Left renal pelvis (tissue), 4 donors: Measurements from ENCODE around the gene POTEB3. TPM values are rescaled to one million over a fixed set of nuclear protein-coding genes. Genes with fewer than 3 reads are reported as not detected.
"Not testable (repeated sequence)": the region's sequence is repeated elsewhere in the genome, so short reads cannot be mapped to it uniquely, and the experiment has no call there.

Experiments
- DNase-seq, 4 donors: peaks; one replicate each; pipeline ENCODE4 v3.0.0-alpha.2; 2013; ENCODE audit warnings: low read depth in 4 of 4, low spot score in 3 of 4
- polyA plus RNA-seq, 4 donors: library from polyadenylated mRNA; unstranded; fragments of 120-200 nt; gene quantifications; one replicate each; pipeline ENCODE4 v1.2.1, GENCODE V29; 2013; ENCODE audit not compliant: insufficient read length in 4 of 4

Gene POTEB3
- not detected for polyA plus RNA-seq

DNA sequence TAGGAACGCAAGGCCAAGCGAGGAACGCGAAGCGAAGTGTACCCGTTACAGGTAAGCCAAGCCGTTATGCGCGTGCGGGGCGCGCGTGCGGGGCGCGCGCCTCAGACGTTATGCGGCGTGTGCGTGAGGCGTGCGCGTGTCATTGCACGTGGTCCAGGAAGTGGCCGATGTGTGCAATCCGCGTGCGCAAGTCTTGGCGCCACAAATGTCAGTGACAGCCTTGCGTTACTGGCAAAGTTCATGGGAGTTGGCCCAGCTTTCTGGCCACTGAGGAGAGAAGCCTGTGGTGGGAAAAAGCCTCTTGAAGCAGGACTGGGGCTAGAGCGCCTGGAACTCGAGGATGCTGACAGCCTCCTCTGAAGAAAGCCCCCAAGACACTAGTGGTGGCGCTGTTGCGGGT, at the start of gene POTEB3:
Gene POTEB3, minus strand, starts transcription at position 101 of the 400 bp plus-strand sequence. CDS start 488 bp downstream, outside the sequence.
- not testable (repeated sequence) for DNase-seq

DNA sequence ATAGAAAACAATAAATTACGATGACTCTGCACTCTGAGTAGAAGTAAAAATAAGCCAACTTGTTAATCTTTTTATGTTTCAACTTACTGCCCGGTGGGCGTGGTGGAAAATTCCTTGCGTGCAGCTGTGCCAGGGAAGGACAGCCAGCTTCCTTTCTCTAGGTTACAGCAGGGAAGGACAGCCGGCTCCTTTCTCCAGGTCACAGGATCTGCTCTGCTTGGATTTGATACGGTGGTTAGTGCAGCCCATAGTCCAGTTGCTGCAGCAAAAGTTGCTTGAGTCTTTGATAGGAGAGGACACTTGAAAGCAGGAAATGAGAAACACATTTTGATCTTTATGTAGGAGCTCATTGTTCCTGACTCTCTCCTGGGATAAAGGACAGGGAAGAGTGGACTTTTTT, 13.4 kb upstream of the POTEB3 start:
- DNase-seq = not testable (repeated sequence)

DNA sequence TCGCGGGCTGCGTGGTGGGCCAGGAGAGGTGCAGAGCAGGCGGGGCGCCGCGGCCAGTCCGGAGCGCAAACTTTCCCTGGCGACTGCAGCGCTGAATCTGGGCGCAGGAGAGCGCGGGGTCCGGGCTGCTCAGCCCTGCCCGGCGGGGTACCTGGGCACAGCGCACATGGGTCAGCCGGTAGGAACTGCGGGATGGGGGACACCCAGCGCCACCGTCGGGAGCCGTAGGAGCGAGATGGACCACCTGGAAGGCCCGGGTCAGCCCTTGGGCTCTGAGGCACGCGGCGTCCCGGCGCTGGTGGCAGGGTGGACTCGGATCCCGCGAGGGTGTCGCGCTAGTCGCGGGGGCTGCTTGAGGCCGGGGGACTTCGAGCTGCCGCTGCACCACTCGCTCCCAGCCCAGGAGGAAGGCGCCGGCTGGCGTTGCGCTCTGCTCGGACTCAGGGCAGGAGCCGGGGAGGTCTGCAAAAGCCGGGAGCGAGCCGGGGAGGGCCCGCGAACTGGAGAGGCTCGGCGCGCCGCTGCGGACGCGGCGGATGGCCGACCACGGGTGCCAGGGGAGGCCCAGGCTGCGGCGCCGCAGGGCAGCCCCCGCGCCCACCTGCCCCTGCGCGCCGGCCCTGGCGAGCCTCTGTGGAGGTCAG, 11.7 kb upstream of the POTEB3 start:
- DNase-seq = not testable (repeated sequence)

DNA sequence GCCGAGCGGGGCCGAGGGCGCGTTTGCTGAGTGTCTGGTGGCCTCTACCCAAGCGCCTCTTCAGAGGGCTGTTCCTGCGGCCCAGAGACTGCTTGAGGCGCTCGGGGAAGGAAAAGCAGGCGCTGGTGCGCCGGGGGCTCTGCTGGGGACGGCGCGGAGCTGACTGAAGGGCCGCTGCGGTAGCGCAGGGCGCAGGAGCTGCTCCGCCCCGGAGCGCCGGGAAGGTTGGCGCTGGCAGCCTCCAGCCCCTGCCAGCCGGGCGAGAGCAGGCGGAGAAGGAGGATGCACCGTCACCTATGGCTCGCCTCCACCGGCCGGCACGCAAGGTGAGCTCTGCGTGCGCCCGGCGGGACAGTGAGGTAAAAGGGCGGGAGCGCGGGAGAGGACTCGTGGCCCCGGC, 11.2 kb upstream of the POTEB3 start:
- DNase-seq = not testable (repeated sequence)

DNA sequence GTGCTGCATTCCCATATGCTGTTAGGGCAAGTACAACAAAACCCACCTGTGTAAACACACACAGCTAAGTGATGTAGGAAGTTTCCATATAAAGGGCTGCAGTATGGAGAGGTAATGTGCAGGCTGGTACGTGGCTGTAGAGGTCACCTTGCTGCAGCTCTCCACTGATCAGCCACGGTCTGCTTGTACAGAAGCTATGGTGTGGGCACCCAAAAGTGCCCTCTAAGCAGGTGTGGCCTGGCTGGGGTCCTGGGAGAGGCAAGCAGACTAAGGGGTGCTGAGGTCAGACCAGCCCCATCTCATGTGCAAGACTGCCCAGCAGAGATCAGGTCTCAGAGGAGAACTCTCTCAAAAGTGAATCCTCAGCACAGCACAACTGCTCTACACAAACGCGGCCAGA, 32.9 kb downstream of the POTEB3 start:
- DNase-seq = not testable (repeated sequence)

DNA sequence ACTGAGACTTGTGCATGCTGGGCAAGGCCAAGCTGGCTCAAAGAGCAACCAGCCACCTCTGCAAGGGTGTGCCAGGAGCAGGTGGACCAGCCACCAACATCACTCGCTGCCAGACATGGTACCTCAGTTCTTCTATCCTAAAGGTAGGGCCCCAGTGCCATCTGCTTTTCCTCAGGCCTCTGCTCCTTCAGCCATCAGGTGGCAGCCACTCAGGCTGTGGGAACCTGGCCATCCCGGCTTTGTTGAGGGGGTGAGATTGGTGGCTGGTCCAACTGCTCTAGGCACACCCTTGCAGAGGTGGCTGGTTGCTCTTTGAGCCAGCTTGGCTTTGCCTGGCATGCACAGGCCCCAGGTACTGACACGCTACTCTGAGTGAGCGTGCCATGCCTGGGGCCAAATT, 38.8 kb downstream of the POTEB3 start:
- DNase-seq = not testable (repeated sequence)

DNA sequence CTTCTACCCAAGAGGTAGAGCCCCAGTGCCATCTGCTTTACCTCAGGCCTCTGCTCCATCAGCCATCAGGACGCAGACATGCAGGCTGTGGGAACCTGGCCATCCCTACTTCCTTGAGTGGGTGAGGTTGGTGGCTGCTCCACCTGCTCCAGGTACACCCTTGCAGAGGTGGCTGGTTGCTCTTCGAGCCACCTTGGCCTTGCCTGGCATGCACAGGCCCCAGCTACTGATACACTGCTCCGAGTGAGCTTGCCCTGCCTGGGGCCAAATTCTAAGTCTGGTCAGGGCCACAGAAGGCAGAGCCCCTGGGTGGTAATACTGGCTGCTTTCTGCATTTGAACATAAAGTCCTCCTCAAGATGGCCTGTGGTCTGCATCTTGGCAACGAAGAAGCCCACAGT, 41.2 kb downstream of the POTEB3 start:
- DNase-seq = not testable (repeated sequence)

DNA sequence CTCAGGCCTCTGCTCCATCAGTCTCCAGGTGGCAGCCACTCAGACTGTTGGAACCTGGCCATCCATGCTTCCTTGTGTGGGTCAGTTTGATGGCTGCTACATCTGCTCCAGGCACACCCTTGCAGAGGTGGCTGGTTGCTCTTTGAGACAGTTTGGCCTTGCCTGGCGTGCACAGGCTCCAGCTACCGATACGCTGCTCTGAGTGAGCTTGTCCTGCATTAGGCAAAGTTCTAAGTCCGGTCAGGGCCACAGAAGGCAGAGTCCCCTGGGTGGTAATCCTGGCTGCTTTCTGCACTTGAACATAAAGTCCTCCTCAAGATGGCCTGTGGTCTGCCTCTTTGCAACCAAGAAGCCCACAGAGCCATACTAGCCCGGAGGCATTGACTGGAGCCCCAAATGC, 41.8 kb downstream of the POTEB3 start:
- not testable (repeated sequence) for DNase-seq

DNA sequence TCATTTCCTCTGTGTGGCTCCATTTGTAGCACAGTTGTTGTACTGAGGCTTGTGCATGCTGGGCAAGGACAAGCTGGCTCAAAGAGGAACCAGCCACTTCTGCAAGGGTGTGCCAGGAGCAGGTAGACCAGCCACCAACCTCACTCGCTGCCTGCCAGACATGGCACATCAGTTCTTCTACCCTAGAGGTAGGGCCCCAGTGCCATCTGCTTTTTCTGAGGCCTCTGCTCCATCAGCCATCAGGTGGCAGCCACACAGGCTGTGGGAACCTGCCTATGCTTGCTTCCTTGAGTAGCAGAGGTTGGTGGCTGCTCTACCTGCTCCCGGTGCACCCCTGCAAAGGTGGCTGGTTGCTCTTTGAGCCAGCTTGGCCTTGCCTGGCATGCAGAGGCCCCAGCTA, 42.6 kb downstream of the POTEB3 start:
- not testable (repeated sequence) for DNase-seq

DNA sequence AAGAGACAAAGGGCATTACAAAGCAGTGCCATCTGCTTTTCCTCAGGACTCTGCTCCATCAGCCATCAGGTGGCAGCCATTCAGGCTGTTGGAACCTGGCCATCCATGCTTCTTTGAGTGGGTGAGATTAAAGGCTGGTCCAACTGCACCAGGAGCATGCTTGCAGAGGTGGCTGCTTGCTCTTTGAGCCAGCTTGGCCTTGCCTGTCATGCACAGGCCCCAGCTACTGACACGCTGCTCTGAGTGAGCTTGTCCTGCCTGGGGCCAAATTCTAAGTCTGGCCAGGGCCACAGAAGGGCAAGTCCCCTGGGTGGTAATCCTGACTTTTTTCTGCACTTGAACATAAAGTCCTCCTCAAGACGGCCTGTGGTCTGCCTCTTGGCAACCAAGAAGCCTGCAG, 43.1 kb downstream of the POTEB3 start:
- DNase-seq = not testable (repeated sequence)

DNA sequence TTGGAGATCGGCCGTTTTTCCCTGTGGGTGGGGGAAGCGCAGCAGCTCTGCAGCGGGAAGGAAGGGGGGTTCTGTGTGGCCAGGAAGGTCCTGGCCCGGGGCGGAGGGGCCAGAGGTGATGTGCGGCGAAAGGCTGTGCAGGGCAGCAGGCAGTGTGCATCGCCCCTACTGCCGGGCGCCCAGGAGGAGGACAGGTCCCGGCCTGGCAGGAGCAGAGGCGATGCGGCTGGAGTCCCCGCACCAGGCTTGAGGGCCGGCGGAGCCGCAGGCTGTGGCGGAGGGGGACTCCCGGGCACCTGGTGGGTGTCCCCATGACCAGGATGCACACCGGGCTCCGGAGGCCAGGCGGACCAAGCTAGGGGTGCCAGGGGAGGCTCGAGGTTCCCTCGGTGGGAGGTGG, 54.3 kb downstream of the POTEB3 start:
- DNase-seq = not testable (repeated sequence)

DNA sequence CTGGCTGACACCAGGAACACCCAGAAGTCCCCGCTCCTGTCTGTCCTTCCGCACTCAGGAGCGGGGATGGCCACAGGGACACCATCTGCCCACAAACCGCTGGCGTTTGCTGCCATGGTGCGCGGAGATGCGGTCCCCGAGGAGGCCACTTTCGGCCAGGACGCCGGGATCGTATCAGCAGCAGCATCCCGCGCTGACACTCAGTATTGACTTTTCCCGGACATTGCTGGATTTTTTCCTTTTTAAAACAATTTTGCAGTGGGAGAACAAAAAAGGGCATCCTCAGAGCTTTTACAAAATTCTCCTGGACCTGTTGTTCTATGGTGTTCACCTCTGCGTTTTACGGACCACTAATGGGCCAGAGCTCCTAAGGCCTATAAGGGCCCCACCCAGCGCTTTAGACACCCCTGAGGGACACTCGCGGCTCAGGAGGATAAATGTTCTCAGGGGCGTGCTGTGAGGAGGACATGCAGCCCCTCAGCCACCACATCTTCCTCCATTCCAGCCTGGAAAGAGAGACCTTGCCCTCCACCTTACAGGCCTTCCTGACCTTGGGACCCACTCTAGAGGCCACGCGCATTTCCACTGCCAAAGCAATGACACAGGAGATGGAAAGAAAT, 56.3 kb downstream of the POTEB3 start:
- DNase-seq = not testable (repeated sequence)

DNA sequence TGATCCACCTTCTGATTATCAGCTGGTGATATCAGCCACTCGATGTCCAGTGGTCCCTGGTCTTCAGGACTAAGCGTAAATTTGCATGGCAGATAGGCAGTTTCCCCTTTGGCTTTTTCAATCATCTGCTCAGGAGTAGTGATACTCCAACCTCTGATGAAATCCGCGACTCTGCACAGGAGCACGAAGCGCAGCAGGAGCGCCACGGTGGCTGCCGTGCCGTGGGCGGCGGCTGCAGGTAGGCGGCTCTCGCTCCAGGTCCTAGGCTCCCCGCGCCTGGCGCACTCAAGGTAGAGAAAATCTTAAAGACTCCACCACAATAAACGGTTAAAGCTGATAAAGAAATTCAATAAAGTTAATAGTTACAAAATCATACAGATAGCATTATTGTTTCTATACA, 66.6 kb downstream of the POTEB3 start:
- DNase-seq = not testable (repeated sequence)

DNA sequence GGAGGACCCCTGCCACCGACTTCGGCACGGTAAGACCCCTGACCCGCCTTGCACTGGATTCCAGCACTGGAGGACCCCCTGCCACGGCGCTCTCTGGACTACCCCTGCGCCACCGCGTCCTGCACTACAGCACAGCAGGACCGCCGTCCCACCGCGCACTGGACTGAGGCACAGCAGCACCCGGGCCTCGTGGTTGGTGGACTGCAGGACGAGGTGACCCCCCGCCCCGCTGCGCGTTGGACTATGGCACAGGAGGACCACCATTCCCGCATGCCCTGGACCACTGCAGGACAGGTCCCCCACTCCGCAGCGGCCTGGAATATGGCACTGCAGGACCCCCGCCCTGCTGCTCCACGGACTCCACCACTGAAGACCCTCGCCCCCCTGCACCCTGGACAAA, 71.1 kb downstream of the POTEB3 start:
- DNase-seq = not testable (repeated sequence)

DNA sequence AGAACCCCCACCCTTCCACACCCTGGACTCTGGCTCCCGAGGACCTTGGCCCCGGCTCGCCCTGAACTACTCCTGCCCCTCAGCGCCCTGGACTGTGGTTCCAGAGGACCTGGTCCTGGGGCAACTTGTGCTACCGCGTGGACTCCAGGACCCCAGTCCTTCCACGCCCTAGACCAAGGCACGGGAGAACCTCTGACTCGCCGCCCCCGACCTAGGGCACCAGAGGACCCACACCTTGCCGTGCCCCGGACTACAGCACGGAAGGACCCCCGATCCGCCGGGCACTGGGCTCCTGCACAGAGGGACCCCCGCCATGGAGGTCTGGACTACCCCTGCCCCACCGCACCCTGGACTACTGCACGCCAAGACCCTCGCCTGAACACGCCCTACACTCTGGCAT, 71.7 kb downstream of the POTEB3 start:
- DNase-seq = not testable (repeated sequence)
